CD4-positive, alpha-beta T cell treated with Interleukin-4 for 1 hour (primary cell): Measurements from ENCODE around the gene PDXP.
"Not testable (repeated sequence)": the region's sequence is repeated elsewhere in the genome, so short reads cannot be mapped to it uniquely, and the experiment has no call there.

Experiments
- DNase-seq, 2 donors: peaks; one replicate each; pipeline ENCODE4 v3.0.0-alpha.2; 2020 to 2022

Gene PDXP

DNA sequence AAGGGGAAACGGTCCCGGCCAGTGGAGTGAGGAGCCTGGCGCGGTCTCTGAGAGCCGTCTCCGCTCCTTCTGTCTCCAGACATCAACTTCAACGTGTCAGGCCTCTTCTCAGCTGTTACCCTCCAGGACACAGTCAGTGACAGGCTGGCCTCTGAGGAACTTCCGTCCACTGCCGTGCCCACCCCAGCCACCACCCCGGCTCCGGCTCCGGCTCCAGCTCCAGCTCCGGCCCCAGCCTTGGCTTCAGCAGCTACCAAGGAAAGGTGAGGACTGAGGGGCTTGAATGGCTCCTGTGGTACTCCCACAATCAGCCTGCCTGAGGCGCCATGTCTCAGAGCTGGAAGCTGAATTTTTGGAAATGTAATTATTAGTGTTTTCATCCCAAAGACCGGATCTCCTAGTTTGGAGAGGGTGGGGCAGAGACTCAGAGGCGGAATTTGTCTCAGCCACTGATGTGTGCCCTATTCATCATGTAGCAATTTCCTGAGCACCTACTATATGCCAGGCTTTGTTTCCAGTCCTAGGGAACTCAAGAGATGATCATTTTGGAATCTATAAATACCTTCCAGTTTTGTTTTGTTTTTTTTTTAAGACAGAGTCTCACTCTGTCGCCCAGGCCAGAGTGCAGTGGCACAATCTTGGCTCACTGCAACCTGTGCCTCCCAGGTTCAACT lies 7.9 kb upstream of the PDXP start:
- DNase-seq, result no peak

DNA sequence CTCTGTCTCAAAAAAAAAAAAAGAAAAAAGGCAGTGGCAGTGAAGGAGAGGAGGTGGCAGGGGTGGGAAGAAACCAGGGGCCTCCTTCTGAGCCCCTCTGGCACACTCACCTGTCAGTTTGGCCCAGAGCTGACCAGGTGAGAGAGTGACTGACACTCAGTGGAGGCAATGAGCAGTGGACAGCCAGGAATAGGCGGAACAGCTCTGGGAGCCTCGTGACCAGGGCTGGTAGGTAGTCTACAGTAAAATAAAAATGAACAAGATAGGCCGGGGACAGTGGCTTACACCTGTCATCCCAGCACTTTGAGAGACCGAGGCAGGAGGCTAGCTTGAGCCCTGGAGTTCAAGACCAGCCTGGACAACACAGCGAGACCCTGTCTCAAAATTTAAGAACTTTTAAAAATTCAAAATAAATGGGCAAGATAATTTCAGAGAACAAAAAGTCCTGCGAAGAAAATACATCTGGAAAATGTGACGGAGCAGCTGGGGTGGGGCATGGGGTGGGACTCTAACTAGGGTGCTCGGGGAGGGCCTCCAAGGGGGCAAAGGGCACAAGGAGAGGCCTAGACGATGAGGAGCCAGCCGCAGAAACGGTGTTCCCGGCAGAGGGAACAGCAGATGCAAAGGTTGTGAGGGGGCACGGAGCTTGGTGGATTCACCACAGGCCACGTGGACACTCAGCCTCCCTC lies 3.8 kb upstream of the PDXP start:
- DNase-seq, result no peak

DNA sequence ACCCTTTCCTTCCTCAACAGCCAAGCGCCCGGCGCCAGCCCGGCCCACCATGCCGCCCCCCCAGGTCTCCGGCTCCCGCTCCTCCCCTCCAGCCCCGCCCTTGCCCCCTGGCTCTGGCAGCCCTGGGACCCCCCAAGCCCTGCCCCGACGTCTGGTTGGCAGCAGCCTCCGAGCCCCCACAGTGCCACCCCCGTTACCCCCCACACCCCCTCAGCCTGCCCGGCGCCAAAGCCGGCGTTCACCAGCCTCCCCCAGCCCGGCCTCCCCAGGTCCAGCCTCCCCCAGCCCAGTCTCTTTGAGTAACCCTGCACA lies 3.3 kb upstream of the PDXP start:
- DNase-seq, result no peak

DNA sequence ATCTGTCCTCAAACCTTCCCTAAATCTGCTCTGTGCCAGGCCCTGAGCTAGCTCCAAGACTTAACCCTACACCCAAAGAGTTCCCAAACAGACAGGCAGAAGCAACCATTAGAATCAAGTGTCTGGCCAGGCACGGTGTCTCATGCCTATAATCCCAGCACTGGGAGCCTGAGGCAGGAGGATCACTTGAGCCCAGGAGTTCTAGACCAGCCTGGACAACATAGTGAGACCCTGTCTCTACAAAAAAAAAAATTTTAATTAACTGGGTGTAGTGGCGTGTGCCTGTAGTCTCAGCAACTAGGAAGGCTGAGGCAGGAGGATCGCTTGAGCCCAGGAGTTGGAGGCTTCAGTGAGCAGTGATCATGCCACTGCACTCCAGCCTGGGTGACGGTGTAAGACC lies 1.9 kb upstream of the PDXP start:
- DNase-seq, result not testable (repeated sequence)

DNA sequence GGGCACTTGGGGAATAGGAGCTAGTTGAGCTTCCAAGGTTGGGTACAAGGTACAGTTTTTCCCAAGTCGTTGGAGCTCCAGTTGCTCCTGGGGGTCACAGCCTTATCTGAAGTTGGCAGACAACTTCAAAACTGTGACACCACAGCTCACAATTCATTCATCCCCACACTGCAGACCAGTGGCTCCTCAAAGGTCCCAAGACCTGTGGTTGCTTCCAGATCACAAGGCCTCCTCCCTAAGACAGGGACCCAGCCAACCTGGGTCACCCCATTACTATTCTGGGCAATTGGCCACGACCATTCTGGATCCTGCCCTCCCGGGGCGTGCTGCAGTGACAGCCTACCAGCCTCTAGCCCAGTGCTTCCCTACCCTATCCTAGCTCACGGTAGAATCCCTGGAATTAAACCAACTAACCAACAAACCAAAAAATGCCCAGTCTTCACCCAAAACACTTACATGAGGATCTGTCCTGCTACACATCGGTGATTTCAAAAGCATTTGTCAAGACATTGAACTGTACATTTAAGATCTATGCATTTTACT lies 862 bp upstream of the PDXP start:
- DNase-seq, result no peak

DNA sequence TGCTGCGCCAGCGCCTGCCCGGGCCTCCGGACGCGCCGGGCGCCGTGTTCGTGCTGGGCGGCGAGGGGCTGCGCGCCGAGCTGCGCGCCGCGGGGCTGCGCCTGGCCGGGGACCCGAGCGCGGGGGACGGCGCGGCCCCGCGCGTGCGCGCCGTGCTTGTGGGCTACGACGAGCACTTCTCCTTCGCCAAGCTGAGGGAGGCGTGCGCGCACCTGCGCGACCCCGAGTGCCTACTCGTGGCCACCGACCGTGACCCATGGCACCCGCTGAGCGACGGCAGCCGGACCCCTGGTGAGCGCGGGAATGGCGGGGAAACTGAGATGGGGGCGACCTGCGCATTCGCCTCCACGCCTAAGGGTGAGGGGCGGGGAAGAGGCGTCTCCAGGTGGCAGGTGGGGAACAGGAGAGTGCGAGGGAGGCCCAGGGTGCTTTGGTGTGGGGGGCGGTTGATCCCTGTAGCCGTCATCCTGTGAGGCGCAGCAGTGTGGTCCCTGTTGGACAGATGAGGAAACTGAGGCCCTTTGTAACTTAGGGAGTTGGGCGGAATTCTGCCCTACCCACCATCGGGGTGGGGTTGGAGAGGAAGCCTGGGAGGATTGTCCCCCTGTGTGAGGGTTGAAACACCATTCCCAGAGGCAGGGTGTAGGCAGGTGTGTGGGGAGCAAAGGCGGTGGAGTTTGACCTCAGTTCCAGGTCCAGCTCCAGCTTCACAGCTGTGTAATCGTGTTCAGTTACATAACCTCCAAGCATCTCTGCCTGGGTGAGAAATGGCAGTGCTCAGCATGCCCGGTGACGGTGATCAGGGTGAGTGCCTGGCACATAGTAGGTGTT lies 758 bp downstream of the PDXP start:
- peak in 1 of 2 donors; percentile 29 for DNase-seq

DNA sequence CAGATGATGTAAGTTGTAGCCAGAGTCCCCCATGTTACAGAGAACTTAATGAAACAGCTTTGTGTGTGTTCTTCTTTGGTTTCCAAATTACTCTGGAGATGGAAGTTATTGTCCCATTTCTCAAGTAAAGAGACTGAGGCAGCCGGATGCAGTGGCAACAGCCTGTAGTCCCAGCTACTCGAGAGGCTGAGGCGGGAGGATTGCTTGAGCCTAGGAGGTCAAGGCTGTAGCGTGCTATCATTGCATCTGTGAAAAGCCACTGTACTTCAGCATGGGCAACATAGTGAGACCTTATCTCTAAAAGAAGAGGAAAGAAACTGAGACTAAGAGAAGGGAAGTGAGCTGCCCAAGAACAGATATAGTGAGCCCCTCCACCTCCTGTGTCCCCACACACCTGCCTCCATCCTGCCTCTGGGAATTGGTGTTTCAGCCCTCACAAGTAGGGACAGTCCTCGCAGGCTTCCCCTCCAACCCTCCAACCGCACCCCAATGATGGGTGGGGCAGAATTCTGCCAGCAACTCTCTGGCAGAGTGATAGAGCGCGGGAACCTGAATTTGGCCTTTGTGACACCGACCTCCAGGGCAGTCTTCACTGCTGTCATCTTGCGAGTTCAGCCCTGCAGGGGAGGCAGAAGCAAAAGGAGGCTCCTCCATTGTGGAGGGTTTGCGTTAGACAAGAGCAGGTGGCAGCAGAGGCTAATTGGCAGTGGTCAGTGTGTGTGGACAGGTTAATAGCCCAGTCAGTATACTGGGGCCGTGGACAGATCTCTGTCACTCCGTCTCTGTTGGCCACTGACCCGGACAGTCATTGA lies 1.6 kb downstream of the PDXP start:
- no peak for DNase-seq

DNA sequence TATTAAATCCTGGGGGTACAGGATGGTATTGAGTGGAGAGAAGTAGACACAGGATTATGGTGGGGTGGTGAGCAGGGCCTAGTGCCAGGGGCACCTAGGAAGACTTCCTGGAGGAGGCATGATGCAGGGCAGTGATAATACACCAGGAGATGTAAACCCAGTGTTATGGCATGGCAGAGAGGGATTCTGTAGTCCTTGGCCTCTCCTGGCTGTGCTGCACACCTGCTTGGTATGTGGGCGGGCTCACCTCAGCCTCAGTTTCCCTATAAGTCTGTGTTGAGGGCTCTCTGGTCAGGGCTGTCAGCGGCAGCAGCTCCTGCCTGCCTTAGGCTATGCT lies 2.2 kb downstream of the PDXP start:
- no peak for DNase-seq

DNA sequence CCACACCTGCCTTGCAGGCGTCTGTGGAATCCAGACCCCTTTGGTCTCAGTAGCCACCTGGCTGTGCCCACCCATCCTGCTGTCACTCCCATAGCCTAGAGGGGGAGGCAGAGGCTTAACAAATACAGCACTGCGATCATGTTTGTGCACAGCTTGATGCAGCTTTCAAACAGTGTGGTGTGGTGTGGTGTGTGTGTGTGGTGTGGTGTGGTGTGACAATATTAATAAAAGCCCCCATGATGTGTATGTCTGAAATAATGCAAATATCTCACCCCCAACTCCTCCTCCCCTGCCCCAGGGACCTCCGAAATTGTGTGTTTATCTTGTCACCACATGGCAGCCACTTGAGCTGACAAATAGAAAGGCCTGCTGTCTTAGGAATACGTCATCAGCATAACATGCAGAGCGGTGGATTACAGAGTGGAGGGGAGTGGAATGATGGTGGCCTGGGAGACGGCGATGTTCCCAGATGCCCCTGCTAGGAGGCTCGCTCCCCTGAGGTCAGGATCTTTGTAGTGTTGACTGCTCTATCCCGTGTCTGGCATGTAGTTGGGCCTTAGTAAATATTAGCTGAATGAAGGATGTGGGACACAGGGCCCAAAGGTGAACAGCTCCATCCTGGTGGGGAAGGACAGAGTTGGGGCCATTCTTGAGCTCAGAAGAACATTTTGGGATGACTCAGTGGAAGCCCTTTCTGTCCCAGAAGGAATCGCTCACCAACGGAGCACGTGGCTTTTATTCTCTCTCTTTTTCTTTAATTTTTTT lies 2.8 kb downstream of the PDXP start:
- DNase-seq, result peak; percentile 45 to 52

DNA sequence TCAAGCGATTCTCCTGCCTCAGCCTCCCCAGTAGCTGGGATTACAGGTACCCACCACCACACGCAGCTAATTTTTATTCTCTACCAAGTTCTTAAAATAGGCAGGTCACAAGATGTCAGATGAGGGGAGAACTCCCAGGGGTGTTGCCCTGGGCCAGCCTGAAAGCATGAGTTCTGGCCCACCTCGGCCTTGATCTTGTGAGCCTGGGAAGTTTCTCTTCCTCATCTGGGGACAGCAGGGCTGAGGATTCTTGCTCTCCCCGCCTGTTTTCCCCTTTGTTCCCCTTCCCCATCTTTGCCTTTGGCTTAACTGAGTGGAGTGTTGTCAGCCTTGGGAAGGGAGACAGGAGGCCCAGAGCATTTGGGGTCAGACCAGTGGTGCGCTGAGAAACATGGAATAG lies 3.5 kb downstream of the PDXP start:
- DNase-seq, result no peak

DNA sequence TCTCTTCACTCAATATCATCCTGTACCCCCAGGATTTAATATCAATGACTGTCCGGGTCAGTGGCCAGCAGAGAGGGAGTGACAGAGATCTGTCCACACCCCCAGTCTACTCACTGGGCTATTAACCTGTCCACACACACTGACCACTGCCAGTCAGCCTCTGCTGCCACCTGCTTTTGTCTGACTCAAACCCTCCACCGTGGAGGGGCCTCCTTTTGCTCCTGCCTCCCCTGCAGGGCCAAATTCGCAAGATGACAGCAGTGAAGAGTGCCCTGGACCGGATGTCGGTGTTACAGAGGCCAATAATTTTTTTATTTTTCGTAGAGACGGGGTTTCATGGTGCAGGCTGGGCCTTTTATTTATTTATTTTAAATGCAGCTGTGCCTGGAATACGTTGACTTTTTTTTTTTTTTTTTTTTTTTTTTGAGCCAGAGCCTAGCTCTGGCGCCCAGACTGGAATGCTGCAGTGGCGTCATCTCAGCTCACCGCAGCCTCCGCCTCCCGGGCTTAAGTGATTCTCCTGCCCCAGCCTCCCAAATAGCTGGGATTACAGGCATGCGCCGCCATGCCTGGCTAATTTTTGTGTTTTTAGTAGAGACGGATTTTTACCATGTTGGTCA lies 5.1 kb downstream of the PDXP start:
- no peak for DNase-seq

DNA sequence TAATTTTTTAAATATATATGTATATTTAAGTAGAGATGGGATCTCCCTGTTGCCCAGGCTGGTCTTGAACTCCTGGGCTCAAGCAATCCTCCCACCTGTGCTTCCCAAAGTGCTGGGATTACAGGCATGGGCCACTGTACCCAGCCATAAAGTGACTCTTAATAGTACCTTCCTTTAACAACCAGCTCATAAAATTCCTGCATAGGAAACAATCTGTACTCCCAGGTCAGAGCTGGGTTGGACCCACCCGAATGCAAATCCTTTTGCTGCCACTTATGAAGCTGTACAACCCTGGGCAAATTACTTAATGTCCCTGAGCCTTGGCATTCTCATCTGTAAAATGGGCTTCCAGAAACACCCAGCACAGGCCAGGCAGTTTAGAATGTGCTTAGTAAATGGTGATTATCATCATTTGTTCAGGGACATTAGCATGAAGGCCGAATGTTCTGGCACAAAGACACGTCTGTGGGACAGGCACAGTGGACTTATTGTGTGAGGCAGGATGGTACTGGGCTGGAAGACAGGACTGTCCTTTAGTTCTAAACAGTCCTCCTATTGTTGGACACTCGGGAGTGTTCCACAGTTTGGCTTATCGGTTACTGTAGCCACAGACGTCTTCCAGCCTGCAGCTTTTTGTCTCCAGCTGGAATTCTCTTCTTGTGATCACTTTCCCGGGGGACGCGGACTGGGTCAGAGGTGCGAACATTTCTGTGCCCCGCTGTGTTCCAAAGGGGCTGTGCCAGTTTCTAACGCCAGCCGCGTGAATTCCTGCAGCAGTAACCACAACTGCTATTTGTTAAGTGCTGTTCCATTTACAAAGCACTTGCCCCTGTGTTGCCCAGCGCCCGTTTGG lies 6.0 kb downstream of the PDXP start:
- no peak for DNase-seq

DNA sequence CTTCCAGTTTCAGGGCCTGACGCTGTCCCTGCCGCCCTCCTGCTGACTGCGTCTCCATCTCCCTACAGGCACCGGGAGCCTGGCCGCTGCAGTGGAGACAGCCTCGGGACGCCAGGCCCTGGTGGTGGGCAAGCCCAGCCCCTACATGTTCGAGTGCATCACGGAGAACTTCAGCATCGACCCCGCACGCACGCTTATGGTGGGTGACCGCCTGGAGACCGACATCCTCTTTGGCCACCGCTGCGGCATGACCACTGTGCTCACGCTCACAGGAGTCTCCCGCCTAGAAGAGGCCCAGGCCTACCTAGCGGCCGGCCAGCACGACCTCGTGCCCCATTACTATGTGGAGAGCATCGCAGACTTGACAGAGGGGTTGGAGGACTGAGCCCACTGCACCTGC lies 7.0 kb downstream of the PDXP start:
- DNase-seq, result no peak

DNA sequence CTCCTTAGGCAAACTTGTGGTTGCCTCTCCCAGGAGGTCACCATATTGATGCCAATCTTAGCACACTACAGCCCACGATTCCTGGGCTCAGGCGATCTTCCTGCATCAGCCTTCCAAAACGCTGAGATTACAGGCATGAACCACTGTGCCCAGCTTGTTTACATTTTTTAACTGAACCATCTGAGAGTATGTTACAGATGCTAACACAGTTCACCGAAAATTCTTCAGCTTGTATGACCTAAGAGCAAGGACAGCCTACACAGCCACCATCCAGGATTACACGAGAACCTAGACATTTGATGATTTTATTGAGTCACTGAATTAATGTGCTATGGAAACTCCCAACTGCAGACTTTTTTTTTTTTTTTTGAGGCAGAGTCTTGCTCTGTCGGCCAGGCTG lies 11.1 kb downstream of the PDXP start:
- DNase-seq, result no peak

DNA sequence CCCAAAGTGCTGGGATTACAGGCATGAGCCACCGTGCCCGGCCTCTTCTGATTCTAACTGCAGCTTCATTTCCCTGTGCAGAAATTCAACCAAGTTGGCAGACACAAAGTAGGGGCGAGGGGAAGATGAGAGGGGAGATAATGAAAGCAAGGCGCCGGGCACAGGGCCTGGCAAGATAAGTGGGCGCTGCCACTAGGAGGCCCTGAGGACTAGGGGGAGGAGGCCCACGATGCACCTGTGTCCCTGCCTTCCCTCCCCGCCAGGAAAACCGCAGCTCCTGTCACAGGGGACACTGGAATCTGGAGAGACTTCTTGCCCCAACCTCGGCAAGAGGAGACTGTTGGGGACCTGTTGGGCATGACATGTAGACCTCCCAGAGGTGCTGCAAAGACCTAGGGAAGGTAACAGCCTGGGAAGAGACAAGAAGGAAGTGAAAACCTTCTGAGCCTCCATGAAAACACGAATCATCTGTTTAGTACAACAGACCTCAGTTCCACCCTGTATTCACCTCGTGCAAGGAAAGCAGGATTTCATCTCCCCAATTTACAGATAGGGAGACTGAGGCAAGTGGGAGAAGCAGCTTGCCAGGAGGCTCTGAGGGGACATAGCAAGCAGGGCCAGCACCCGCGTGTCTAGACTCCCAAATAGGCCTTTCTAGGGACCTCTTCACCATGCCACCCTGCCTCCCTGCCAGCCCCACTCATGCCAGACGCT lies 13.8 kb downstream of the PDXP start:
- peak; percentile 29 to 33 for DNase-seq

DNA sequence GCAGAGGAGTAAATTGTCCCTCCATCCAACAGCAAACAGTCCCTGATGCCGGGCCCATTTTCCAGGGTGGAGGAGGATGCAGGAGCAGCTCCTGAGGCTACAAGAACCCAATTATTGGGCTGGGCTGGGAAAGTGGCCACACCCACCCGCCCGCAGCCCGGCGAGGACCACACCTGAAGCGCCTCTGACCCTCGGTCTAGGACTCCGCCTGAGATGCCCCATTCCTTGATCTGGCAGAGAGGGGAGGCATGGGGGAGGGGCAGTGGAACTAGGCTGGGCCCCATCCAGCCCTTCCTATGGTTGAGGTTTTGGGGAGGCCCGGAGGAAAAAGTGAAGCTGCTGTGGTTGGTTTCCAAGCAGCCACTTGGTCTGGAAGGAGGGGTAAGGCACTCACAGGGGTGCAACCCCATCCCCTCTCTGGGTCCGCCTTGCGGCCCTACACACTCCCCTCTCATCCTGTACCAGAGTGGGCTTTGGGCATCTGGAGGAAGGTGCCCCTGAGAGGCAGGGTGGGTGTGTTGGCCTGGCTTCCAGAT lies 14.5 kb downstream of the PDXP start:
- no peak for DNase-seq

DNA sequence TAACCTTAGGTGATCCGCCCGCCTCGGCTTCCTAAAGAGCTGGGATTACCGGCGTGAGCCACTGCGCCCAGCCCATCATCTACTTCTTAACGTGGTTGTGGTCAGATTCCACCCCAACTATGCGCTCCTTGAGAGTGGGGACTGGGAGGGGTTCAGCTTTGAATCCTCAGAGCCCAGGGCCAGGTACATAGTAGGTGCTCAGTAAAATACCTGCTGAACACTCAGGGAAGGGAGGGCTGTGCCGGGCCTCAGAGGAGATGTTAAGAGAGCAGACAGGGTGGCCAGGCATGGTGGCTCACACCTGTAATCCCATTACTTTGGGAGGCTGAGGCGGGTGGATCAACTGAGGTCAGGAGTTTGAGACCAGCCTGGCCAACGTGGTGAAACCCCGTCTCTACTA lies 15.7 kb downstream of the PDXP start:
- DNase-seq, result no peak

DNA sequence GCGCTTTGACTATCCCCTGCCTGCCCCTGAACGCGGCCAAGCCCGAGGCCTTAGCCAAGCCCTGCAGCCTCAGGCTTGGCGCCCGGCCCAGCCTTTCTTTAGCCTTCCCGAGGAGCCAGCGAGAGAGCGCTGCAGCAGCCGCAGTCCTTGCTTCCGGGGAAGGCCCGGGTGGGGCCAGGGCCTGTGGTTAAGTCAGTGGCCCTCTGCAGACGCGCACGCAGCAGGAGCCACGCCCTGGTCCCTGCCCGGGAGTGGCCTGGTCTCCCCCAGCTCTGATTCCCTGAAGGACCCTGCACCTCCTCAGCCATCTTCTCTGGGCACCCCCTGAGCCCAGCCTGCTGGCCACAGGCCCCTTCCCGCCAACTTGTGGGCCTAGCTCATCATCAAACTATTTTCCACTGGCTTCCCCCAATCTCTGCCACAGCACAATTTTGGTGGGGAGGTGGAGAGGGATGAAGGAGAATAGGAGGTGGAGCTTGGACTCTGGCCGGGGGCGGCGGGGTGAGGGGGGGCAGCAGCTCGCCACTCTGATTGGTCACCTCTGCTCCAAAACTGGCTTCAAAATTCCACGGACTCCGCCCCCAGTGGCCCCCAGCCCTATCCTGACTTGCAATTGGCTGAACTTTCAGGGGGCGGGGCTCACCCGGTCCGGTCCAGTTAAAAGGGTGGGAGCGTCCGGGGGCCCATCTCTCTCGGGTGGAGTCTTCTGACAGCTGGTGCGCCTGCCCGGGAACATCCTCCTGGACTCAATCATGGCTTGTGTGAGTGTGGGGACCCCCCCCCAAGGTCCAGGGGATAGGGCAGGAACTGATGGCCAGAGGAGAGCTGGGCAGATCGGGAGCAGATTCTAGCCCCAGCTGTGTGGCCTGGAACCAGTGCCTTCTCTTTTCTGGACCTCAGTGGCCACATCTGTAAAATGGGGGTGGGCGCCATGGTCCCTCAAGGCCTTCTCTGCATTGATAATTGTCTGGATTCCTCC lies 16.7 kb downstream of the PDXP start, which contains the start of gene LGALS1:
Gene LGALS1 (plus strand): TSS at position 686 of the 979 bp plus-strand sequence. CDS start 67 bp downstream, at position 753.
- peak; percentile 72 to 81 for DNase-seq
